SJCRH30 (cell line): ENCODE results near the gene DES. TPM values are rescaled to one million over a fixed set of nuclear protein-coding genes. Genes with fewer than 3 reads are reported as not detected.
A peak's percentile ranks its signal among the peaks of the same experiment; 100 is the strongest.

ENCODE experiments used
- DNase-seq, 2 experiments: peaks; one replicate each; pipeline ENCODE4 v3.0.0-alpha.2; 2015 to 2020
- H3K27ac ChIP-seq: fragments of 250-450 bp; sonication (Bioruptor Pico); 2 replicates; pipeline ENCODE4 v1.5.1; 2020; ENCODE audit warnings: mild to moderate bottlenecking, moderate library complexity
- H3K27me3 ChIP-seq: fragments of 250-450 bp; sonication (Bioruptor Pico); 2 replicates; pipeline ENCODE4 v1.5.1; 2020; ENCODE audit warnings: mild to moderate bottlenecking, moderate library complexity
- H3K36me3 ChIP-seq: fragments of 250-450 bp; sonication (Bioruptor Pico); 2 replicates; pipeline ENCODE4 v1.5.1; 2020; ENCODE audit warnings: mild to moderate bottlenecking, moderate library complexity
- H3K4me1 ChIP-seq: fragments of 250-450 bp; sonication (Bioruptor Pico); 2 replicates; pipeline ENCODE4 v1.5.1; 2020; ENCODE audit warnings: mild to moderate bottlenecking, moderate library complexity
- H3K4me3 ChIP-seq: fragments of 250-450 bp; sonication (Bioruptor Pico); 2 replicates; pipeline ENCODE4 v1.5.1; 2020; ENCODE audit warnings: mild to moderate bottlenecking, moderate library complexity
- H3K9me3 ChIP-seq: fragments of 250-450 bp; sonication (Bioruptor Pico); replicated peaks from 2 replicates; pipeline ENCODE4 v1.5.1; 2020; ENCODE audit warnings: mild to moderate bottlenecking, moderate library complexity
- total RNA-seq: library from RNA; depleted of rRNA; stranded (reverse); fragments of >200 nt; shearing (Covaris generic); gene quantifications from 2 replicates; pipeline ENCODE4 v1.2.3, GENCODE V29; 2014

DES gene
- total RNA-seq, 1 experiment from 2014 or later: 331 TPM

DNA sequence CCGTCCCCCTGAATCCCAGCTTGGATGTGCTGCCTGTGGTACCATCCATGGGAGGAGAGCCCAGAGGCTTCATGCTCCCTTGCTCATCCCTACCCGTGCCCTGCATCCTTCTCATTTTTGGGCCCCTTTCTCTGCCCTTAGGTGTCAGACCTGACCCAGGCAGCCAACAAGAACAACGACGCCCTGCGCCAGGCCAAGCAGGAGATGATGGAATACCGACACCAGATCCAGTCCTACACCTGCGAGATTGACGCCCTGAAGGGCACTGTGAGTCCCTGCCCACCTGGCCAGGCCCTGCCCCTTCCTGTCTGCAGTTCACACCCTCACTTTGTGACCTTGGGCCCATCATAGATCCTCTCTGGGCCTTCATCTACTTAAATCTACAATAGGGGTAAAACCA is 2.5 kb downstream of the DES start:
- Histone ChIP-seq H3K9me3 (no peaks in the 10 kb centered on the region), H3K27ac (no peak overlapping the region), H3K4me3 (no peak overlapping the region), H3K27me3 (no peaks in the 10 kb centered on the region), H3K4me1 (peaks cover 17% of the 10 kb centered on the region), H3K36me3 (peaks cover 31% of the 10 kb centered on the region)
- no peak for DNase-seq

DNA sequence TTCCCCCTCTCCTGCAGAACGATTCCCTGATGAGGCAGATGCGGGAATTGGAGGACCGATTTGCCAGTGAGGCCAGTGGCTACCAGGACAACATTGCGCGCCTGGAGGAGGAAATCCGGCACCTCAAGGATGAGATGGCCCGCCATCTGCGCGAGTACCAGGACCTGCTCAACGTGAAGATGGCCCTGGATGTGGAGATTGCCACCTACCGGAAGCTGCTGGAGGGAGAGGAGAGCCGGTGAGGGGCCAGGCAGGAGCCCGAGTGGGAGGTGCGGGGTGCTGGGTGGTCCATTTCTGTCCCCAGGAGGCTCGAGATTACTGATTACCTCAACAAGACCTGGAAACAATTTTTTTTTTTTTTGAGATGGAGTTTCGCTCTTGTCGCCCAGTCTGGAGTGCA is 3.1 kb downstream of the DES start:
- peaks cover 14% of the 10 kb centered on the region for H3K4me1 ChIP-seq
- peaks cover 31% of the 10 kb centered on the region for H3K36me3 ChIP-seq
- no peak overlapping the region for H3K27ac ChIP-seq
- H3K9me3 ChIP-seq: no peaks in the 10 kb centered on the region
- no peak for DNase-seq
- H3K4me3 ChIP-seq: no peak overlapping the region
- no peaks in the 10 kb centered on the region for H3K27me3 ChIP-seq

DNA sequence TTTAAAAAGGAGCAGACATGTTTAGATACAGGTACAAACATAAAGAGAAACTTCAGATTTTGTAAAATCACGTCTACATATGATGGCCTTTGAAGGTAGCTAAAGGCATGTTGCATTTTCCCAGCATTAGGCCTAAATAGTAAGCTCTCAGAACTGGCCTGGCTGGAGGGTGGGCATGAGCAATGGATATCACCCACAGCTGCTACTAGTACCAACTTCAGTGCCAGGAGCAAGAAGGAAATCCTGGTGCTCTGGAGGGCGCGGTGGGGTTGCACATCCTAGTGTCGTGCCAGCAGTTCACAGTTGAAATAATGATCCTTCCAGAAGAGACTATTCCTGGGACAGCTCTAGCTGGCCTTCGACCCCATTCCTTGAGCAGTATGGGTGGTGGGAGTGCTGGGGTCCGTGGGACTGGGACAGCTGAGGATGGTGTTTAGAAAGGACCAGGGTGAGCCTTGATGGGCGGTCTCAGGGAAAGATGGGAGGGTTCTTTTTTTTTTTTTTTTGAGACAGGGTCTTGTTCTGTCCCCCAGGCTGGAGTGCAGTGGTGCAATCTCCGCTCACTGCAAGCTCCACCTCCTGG is 4.9 kb downstream of the DES start:
- Histone ChIP-seq H3K4me1 (no peaks in the 10 kb centered on the region), H3K9me3 (no peaks in the 10 kb centered on the region), H3K27ac (no peak overlapping the region), H3K36me3 (peaks cover 31% of the 10 kb centered on the region), H3K4me3 (no peak overlapping the region), H3K27me3 (no peaks in the 10 kb centered on the region)
- DNase-seq: no peak

DNA sequence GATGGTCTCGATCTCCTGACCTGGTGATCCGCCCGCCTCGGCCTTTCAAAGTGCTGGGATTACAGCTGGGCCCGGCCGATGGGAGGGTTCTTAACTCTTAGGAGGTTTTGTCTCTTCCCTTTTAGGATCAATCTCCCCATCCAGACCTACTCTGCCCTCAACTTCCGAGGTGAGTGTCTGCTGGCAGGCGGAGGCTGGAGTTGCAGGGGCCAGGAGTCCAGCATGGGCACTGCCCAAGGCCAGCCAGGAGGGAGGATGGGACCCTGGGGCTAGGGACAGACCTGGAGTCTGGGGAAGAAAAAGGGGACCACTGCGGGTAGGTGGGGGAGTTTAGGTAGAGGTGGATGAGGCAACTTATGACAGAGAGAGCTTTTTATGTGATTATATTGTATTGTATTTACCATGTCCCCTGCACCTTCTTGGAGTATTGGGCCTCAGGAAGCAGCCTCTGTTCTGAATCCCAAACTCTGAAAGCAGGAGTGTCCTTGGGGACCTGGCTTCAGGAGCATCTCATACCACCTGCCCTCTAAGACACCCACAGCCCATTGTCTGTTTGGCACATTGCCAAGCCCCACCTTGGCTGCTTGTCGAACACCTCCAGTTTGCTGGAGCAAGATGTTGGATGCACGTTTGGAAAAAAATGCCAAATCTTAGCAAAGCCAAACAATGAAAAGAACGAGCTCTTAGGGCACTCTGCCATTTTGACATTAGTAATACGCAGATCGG is 5.6 kb downstream of the DES start:
- Histone ChIP-seq H3K27me3 (no peaks in the 10 kb centered on the region), H3K4me3 (no peak overlapping the region), H3K36me3 (peaks cover 31% of the 10 kb centered on the region), H3K27ac (no peak overlapping the region), H3K9me3 (no peaks in the 10 kb centered on the region), H3K4me1 (0 out of 2 replicates have a peak, but pooled peaks cover 3% of the 10 kb centered on the region)
- no peak for DNase-seq

DNA sequence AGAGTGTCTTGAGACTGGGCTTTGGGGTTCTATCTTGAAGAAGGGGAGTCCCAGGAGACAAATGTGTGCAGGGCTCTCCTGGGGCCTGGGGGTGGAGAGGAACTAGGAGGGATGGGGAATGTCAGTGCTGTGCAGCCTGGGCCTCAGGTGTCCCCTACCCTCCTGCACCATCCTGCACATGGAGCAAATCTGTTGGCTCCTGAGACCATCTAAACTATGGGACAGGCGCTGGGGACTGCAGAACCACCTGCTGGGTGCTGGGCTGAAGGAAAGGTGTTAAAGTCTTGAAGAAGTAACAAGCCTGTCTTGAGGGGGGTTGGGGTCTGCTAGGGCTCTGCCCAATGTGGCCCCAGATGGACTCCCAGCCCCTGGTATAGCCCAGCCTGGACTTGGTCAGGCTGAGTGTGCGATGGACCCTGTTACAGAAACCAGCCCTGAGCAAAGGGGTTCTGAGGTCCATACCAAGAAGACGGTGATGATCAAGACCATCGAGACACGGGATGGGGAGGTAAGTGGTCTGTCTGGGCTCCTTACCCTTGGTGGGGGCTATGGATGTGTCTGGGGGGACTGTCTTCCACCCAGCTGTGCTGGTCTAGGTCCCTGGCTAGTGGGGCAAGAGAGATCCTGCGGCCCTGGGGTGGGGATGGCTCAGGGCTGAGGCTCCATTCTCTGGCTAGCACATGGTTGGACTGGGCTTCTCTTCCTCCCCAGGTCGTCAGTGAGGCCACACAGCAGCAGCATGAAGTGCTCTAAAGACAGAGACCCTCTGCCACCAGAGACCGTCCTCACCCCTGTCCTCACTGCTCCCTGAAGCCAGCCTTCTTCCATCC is 7.3 kb downstream of the DES start:
- H3K4me1 ChIP-seq: peaks cover 6% of the 10 kb centered on the region
- H3K9me3 ChIP-seq: no peaks in the 10 kb centered on the region
- no peak for DNase-seq
- no peak overlapping the region for H3K27ac ChIP-seq
- no peak overlapping the region for H3K4me3 ChIP-seq
- H3K27me3 ChIP-seq: no peaks in the 10 kb centered on the region
- peaks cover 31% of the 10 kb centered on the region for H3K36me3 ChIP-seq

DNA sequence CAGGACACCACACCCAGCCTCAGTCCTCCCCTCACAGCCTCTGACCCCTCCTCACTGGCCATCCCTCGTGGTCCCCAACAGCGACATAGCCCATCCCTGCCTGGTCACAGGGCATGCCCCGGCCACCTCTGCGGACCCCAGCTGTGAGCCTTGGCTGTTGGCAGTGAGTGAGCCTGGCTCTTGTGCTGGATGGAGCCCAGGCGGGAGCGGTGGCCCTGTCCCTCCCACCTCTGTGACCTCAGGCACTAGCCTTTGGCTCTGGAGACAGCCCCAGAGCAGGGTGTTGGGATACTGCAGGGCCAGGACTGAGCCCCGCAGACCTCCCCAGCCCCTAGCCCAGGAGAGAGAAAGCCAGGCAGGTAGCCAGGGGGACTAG is 7.9 kb downstream of the DES start:
- Histone ChIP-seq H3K36me3 (peaks cover 25% of the 10 kb centered on the region), H3K4me3 (no peak overlapping the region), H3K27me3 (no peaks in the 10 kb centered on the region), H3K9me3 (no peaks in the 10 kb centered on the region), H3K27ac (no peak overlapping the region), H3K4me1 (peaks cover 13% of the 10 kb centered on the region)
- DNase-seq: no peak

DNA sequence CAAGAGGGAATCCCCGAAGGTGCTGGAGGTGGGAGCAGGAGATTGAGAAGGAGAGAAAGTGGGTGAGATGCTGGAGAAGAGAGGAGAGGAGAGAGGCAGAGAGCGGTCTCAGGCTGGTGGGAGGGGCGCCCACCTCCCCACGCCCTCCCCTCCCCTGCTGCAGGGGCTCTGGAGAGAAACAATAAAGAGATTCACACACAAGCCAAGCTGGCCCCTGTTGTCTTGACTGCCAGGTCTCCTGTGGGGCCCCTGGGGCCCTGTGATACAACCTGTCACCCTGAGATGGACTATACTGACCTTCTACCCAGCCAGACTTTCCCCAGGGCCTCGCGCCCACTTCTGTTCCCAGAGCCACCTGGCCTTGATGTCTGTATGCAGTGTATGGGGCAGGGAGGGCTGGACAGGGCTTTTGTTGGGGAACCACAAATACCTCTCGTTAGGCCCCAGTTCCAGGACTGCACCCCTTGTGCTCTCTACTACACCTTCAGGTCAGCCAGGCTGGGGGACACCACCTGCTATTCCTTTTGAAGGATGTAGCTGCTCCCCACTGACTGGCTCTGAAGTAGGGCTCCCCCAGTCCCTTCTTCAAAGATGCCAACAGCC is 8.5 kb downstream of the DES start:
- Histone ChIP-seq H3K27ac (no peak overlapping the region), H3K27me3 (no peaks in the 10 kb centered on the region), H3K36me3 (peaks cover 23% of the 10 kb centered on the region), H3K4me1 (peaks cover 14% of the 10 kb centered on the region), H3K4me3 (no peak overlapping the region), H3K9me3 (no peaks in the 10 kb centered on the region)
- DNase-seq: no peak

DNA sequence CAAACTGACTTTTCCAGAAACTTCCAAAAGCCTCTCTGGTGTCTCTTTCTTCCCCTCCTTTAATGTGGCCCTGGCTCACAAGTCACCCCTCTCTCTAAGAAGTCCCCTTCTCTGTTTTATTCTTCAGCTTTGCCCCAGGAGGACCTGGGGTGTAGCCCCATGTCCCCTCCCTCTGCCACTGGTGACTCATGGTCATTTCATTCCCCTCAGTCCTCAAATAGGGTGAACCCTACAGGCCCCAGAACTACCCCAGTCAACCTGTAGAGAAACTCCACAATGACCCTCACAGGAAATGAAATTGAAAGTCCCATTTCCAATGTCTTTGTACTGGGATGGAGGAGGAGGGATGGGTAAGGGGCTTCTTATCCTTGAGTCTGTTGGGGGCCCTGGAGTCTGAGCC is 10.3 kb downstream of the DES start:
- Histone ChIP-seq H3K9me3 (no peaks in the 10 kb centered on the region), H3K27ac (no peak overlapping the region), H3K27me3 (no peaks in the 10 kb centered on the region), H3K4me3 (no peak overlapping the region), H3K4me1 (peaks cover 14% of the 10 kb centered on the region), H3K36me3 (peaks cover 13% of the 10 kb centered on the region)
- no peak for DNase-seq

DNA sequence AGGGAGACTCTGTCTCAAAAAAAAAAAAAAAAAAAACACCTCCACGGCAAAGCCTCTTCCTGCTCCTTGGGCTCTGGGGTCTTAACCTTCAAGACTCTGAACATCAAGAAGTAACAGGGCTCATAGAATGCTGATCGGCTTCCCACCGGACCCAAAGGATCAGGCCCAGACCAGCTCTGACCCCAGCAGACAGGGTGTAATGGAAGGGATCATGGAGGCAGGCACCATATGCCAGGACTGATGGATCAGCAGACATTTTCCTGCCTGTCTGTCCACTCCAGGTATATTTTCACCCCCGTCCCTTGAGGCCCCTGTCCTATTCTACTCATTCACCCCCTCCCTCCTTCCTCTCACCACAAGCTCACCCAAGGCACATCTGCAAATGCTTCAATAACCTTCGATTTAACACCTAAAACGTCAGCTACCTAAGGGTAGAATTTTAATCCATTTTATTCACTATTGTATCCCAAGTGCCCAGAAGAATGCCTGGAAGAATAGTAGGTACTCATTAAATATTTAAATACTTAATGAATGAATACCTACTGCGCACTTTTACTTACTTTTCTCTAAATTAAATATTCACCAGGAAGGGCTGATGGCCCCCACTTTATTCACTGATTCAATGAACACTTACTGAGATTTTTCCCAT is 11.9 kb downstream of the DES start:
- Histone ChIP-seq H3K9me3 (no peaks in the 10 kb centered on the region), H3K27me3 (no peaks in the 10 kb centered on the region), H3K4me1 (peaks cover 23% of the 10 kb centered on the region), H3K4me3 (no peak overlapping the region), H3K36me3 (no peaks in the 10 kb centered on the region; the same call in 1 of the 2 replicates), H3K27ac (no peak overlapping the region)
- no peak for DNase-seq

DNA sequence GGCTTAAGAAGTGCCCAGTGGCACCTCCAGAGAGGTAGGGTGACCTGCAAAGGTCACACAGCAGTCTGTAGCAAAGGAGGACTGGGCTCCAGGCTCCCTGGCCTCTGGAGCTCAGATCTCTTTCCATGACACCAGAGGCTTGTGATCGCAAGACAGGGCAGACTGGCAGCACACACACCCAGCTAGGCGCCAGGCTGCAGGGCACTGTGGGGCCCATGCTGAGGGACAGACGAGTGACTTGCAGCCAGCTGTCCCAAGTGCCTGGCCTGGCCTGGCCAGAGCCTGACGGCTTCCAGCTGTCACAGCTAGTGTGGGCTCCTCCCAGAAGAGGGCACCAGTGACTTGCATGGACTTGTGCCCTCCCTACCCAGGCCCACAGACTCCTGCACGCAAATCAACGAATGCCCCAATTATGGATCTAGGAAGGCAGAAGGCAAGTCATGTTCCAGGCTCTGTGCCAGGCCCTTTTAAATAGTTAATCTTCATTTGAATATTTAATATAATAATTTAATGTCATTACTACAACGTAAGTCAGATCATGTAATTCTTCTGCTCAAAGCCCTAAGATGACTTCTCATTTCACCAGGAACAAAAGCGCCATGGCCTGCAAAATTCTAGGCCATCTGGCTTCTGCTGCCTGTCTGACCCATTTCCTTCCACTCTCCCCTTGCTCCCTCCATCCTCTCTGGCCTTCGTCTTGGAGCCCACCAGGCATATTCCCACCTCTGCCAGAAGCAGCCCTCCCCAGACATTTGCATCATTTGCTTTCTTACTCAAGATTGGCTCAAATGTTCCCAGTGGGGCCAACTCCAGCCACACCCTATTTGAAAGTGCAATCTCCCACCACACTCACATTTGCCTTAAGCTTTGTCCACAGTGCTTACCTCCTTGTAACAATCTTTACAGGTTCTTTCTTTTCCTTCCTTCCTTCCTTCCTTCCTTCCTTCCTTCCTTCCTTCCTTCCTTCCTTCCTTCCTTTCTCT is 12.7 kb downstream of the DES start:
- no peaks in the 10 kb centered on the region for H3K36me3 ChIP-seq
- no peak overlapping the region for H3K4me3 ChIP-seq
- no peak overlapping the region for H3K27ac ChIP-seq
- peaks cover 23% of the 10 kb centered on the region for H3K4me1 ChIP-seq
- DNase-seq: peak; percentile 61 to 80
- no peaks in the 10 kb centered on the region for H3K9me3 ChIP-seq
- H3K27me3 ChIP-seq: no peaks in the 10 kb centered on the region

DNA sequence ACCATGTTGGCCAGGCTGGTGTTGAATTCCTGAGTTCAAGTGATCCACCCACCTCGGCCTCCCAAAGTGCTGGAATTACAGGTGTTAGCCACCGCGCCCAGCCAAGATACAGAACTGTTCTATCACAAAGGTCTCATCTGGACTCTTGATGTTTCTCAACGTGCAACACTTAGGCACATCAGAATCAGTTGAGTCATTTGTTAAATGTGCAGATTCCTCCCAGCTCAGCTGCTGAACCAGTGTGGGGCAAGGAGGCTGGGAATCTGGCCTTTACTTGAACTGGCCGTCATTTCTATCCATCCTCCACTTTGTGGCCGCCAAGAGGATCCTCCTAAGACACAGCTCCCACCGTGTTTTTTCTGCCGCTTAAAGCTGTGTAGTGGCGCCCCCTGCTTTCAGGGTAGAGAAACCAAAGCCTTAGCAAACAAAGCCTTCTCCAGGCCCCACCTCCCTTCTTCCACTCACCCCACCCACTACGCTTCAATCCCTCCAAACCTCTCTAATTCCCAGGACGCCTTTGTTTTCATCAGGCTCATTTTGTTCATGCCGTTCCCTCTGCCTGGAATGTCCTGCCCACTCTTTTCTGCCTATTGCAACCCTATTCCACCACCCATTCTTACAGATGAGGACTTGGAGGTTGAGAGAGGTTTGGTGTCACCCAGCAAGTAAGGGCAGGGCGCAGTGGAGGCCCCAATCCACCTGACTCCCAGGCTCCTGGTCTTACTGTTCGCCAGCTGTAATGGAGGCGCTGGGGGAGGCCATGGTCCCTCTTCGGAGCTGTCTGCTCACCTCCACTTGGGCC is 15.7 kb downstream of the DES start:
- peaks cover 24% of the 10 kb centered on the region for H3K4me1 ChIP-seq
- H3K9me3 ChIP-seq: no peaks in the 10 kb centered on the region
- peak; percentile 82 to 91 for DNase-seq
- H3K27ac ChIP-seq: peak overlapping the region; percentile 50
- no peaks in the 10 kb centered on the region for H3K27me3 ChIP-seq
- H3K4me3 ChIP-seq: peak overlapping the region; percentile 48
- no peaks in the 10 kb centered on the region for H3K36me3 ChIP-seq

DNA sequence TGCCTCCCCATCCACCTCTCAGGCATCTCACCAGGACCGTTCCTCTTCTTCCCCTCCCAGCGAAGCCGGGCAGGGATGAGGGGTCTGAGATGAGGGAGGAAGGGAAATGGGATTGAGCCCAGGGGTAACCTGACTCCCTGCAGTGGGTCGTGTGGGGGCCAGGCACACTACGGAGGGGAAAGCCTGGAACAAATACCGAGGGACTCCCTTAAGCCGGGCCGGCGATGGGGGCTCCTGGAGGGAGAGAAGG is 16.2 kb downstream of the DES start:
- Histone ChIP-seq H3K27ac (peak overlapping the region; percentile 50), H3K36me3 (no peaks in the 10 kb centered on the region), H3K9me3 (no peaks in the 10 kb centered on the region), H3K27me3 (no peaks in the 10 kb centered on the region), H3K4me1 (peaks cover 29% of the 10 kb centered on the region), H3K4me3 (peak overlapping the region; percentile 48)
- DNase-seq: peak in 1 of 2 experiments; percentile 60
